GM12865 (cell line): ENCODE measurements around the gene HDLBP.
A peak's percentile ranks its signal among the peaks of the same experiment; 100 is the strongest.

ENCODE experiments used
- DNase-seq: peaks from one replicate; pipeline ENCODE4 v3.0.0; 2010; ENCODE audit warnings: low read depth
- H3K4me3 ChIP-seq: 2 replicates; pipeline ENCODE4 v1.5.1; 2011; ENCODE audit warnings: mild to moderate bottlenecking, low read depth, low read length, control low read depth
- TF ChIP-seq, protein P1 (sequence below): IDR thresholded peaks from 2 replicates; pipeline ENCODE4 v1.5.1; 2011; ENCODE audit warnings: low read length, control low read depth, low read depth, inconsistent platforms; ENCODE audit not compliant: insufficient read depth; ENCODE audit errors: missing control alignments

The HDLBP gene, protein sequence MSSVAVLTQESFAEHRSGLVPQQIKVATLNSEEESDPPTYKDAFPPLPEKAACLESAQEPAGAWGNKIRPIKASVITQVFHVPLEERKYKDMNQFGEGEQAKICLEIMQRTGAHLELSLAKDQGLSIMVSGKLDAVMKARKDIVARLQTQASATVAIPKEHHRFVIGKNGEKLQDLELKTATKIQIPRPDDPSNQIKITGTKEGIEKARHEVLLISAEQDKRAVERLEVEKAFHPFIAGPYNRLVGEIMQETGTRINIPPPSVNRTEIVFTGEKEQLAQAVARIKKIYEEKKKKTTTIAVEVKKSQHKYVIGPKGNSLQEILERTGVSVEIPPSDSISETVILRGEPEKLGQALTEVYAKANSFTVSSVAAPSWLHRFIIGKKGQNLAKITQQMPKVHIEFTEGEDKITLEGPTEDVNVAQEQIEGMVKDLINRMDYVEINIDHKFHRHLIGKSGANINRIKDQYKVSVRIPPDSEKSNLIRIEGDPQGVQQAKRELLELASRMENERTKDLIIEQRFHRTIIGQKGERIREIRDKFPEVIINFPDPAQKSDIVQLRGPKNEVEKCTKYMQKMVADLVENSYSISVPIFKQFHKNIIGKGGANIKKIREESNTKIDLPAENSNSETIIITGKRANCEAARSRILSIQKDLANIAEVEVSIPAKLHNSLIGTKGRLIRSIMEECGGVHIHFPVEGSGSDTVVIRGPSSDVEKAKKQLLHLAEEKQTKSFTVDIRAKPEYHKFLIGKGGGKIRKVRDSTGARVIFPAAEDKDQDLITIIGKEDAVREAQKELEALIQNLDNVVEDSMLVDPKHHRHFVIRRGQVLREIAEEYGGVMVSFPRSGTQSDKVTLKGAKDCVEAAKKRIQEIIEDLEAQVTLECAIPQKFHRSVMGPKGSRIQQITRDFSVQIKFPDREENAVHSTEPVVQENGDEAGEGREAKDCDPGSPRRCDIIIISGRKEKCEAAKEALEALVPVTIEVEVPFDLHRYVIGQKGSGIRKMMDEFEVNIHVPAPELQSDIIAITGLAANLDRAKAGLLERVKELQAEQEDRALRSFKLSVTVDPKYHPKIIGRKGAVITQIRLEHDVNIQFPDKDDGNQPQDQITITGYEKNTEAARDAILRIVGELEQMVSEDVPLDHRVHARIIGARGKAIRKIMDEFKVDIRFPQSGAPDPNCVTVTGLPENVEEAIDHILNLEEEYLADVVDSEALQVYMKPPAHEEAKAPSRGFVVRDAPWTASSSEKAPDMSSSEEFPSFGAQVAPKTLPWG (N-terminal part only)

DNA sequence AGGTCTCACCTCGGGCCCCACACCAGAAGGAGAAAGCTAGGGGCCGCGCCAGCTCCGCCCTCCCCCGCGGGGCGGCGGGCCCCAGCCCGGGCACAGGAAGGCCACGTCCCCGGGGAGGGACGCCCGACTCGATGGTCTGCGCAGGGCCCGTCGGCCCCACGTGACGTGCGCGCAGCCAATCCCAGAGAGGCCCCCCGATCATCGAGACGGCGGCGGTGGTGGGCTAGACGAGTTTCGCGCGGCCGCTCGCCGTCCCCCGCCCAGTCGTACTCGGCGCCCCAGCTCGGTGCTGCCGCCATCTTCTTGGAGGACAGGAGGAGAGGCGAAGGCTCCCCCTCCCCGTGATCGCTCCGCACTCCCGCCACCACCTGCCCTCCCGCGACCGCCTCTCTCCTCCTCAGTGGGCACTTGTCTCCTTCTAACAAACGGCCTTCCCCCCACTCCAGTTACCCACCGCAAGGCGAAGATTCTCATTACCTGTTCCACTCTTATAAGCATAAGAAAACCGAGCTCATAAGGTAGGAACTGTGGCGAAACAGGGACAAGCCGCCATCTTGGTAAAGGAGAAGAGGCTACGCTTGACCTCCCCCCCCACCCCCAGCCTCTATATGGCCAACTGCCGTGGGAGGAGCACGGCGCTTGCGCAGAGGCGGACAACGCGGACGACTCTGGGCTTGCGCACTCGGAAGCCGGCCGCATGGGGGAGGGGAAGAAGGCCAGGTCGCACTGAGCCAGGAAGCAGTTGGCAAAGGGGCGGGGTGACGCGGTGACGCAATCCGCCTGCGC lies at the start of gene HDLBP:
HDLBP (minus strand) TSS at position 580 of the 786 bp plus-strand sequence. CDS start 48,803 bp downstream, outside the sequence.
- TF ChIP-seq, protein P1, sequence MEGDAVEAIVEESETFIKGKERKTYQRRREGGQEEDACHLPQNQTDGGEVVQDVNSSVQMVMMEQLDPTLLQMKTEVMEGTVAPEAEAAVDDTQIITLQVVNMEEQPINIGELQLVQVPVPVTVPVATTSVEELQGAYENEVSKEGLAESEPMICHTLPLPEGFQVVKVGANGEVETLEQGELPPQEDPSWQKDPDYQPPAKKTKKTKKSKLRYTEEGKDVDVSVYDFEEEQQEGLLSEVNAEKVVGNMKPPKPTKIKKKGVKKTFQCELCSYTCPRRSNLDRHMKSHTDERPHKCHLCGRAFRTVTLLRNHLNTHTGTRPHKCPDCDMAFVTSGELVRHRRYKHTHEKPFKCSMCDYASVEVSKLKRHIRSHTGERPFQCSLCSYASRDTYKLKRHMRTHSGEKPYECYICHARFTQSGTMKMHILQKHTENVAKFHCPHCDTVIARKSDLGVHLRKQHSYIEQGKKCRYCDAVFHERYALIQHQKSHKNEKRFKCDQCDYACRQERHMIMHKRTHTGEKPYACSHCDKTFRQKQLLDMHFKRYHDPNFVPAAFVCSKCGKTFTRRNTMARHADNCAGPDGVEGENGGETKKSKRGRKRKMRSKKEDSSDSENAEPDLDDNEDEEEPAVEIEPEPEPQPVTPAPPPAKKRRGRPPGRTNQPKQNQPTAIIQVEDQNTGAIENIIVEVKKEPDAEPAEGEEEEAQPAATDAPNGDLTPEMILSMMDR, result peak; percentile 21
- peak; percentile 100 for DNase-seq
- peak within 1 kb of the TSS; percentile 92 for H3K4me3 ChIP-seq

DNA sequence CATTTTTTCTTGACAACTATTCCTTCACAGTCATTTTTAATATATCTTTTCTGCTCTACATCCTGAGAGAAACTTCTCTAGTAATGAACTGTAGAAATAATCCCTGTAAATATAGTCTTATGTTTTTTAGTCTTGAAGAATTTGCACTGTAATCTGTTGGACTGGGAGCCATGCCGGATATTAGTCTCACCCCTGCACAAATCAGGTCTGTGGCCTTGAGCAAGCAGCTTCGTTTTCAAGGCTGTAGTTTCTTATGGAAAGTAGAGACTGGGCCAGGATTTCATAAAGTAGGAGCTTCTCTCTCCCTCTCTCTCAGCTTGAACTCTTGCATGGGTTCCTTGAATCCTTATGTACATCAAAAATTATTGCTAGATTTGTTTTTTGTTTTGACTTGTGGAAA lies 49.3 kb upstream of the HDLBP start:
- TF ChIP-seq, protein P1, result no peak
- DNase-seq, result no peak
- no peak overlapping the region for H3K4me3 ChIP-seq

DNA sequence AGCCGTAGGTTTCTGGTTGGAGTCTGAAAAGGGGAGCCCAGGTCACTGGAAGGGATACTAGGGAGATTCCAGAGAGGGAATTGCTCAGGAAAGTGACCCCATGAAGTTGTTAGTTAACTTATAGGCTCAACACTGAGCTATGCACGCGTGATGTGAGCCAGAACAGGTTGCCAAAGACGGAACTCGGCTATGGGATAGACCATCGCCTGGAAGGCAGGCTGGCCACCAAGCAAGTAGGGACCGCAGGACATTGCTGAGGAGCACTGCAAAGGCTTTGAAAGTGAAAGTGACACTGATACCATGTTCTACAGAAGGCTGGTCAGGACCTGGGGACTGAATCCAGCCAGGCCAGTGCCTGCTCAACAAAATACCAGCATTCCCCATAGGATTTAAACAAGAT lies 48.0 kb upstream of the HDLBP start:
- H3K4me3 ChIP-seq, result no peak overlapping the region
- TF ChIP-seq, protein P1, result no peak
- DNase-seq, result peak; percentile 45

DNA sequence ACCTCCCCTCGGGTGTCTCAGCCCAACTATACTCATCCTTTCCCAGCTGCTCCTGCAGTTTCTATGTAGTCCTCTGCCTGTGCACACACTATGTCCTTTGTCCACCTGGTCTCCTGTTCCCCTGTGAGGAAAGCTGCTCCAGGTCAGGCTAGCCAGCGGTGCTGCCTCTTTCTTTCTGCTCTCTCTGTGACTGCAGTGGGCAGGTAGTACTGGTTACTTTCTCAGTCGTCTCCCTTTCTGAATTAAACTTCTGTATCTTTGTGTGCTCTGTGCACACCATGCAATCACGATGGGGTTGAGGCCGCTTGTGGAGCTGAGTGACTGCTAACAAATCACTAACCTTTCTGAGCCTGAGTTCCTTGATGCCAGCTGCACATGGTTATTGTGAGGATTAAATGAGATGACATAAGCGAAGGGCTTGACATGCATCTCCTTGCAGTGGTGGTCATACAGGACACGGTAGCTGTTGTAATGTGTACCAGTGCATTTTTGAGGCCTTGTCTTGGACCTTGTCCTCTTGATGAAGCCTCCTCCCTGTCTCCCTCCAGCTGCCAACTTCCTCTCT lies 44.1 kb upstream of the HDLBP start:
- TF ChIP-seq, protein P1, result no peak
- DNase-seq, result no peak

DNA sequence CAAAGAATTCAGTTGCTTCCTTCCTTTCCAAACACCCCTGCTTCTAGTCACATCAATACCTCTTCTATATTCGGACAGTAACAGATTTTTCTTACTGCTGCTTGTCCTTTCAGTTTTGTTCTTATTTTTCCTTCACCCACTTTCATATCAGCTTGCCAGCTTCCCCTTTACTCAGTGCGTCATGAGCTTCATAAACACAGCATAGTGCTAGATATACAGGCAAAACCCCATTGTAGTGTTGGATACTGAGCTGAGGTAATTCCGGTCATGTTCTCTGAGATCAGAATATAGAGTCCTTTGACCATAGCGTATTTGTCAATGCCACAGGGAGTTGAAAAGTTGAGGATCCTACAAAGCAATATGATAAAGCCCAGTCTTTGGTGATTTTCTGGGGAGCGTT lies 43.0 kb upstream of the HDLBP start:
- peak; percentile 87 for DNase-seq
- TF ChIP-seq, protein P1, result no peak
- peak overlapping the region; percentile 66 for H3K4me3 ChIP-seq

More for the DNA sequence above, 44.1 kb upstream of the HDLBP start:
- no peak overlapping the region for H3K4me3 ChIP-seq
